Panc1 (cell line): ENCODE data around the gene ATP7B.

ENCODE experiments used
- CTCF ChIP-seq: fragments of 450-650 bp; IDR thresholded peaks from 2 replicates; pipeline ENCODE4 v1.5.1; 2017; ENCODE audit warnings: mild to moderate bottlenecking
- POLR2AphosphoS5 ChIP-seq: IDR thresholded peaks from 2 replicates; pipeline ENCODE4 v1.6.1; 2012; ENCODE audit warnings: mild to moderate bottlenecking, low read depth, low read length, moderate library complexity
- REST ChIP-seq, 2 experiments: IDR thresholded peaks; 2 replicates each; pipeline ENCODE4 v1.6.1; 2011 to 2012; ENCODE audit warnings: low read depth in 2 of 2, control low read depth in 1 of 2, low read length in 1 of 2, mild to moderate bottlenecking in 1 of 2, moderate library complexity in 1 of 2; ENCODE audit not compliant: insufficient read depth in 1 of 2
- SIN3A ChIP-seq: IDR thresholded peaks from 2 replicates; pipeline ENCODE4 v1.6.1; 2012; ENCODE audit warnings: low read depth, mild to moderate bottlenecking, low read length, moderate library complexity, borderline replicate concordance; ENCODE audit not compliant: insufficient read depth

- TF ChIP-seq CTCF = no peak
- TF ChIP-seq POLR2AphosphoS5 = no peak
- TF ChIP-seq REST (IDR thresholded peaks at IDR 0.05; ENCODE audit: insufficient read depth in 1 of 2, low read depth in 2 of 2, low read length in 1 of 2) = no peak
- no peak for TF ChIP-seq SIN3A
Measured at GRCh38 chr13:51980908-51981307, 30.3 kb downstream of the ATP7B start.
